ENCODE data around the gene NIM1K. TPM values are rescaled to one million over a fixed set of nuclear protein-coding genes. Genes with fewer than 3 reads are reported as not detected.

The NIM1K gene
- total RNA-seq, 1 experiment from 2014 or later, result 0.59 TPM

DNA sequence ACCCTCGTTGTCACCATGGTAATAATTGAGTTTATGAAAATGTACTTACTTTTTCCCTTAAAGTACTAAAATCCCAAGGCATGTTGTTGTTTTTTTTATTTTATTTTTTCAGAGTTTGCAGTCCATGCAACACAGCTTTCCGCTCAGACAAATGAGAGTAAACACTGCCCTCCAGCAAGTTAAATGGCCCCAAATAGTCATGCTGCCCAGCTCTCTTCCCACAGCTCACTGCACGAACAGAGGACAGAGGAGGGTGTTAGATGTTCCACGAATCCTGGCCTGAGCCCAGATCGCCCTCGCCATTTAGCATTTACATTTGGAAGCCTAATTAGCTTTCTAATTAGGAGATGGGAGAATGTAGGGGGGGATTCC lies 1.9 kb downstream of the NIM1K start:
- intact Hi-C loops (cut with micrococcal nuclease; ENCODE audit: unreplicated experiment), result no loop called here
- Histone ChIP-seq H3K9me3 (ENCODE audit: control insufficient read depth, insufficient read depth, low read depth, low read length) (no peaks in the 10 kb centered on the region), H3K27ac (ENCODE audit: low read length) (no peak overlapping the region), H3K27me3 (ENCODE audit: control insufficient read depth, insufficient read depth, low read length) (peaks cover 7% of the 10 kb centered on the region; the same call in 1 of the 2 replicates), H3K4me1 (ENCODE audit: control insufficient read depth, insufficient read depth, low read length) (peaks cover 14% of the 10 kb centered on the region), H3K4me3 (ENCODE audit: low read depth in 2 of 2, low read length in 2 of 2) (peak overlapping the region in 1 of 2 experiments; percentile 61; a peak in 2 of 4 replicates), H3K36me3 (ENCODE audit: control insufficient read depth, insufficient read depth, low read length) (no peaks in the 10 kb centered on the region)
- POLR2A ChIA-PET, result interaction anchor here (0.6 kb wide), 1 partner anchor 195 kb away, joined by 7 read pairs; no protein-coding TSS in a partner anchor
- in situ Hi-C loops (cut with HindIII; ENCODE audit: low pct_unique_long_range_greater_than_20kb, low sequenced_read_pairs), result no loop called here
- ATAC-seq, result no peak
- CTCF ChIA-PET, result interaction anchor here (0.5 kb wide), 1 partner anchor 29 kb away, joined by 7 read pairs; no protein-coding TSS in a partner anchor
- no TSS peak for BruUV-seq (replicated peaks)
- DNase-seq (ENCODE audit: low read depth, low spot score), result no peak
- TF ChIP-seq, protein P1, sequence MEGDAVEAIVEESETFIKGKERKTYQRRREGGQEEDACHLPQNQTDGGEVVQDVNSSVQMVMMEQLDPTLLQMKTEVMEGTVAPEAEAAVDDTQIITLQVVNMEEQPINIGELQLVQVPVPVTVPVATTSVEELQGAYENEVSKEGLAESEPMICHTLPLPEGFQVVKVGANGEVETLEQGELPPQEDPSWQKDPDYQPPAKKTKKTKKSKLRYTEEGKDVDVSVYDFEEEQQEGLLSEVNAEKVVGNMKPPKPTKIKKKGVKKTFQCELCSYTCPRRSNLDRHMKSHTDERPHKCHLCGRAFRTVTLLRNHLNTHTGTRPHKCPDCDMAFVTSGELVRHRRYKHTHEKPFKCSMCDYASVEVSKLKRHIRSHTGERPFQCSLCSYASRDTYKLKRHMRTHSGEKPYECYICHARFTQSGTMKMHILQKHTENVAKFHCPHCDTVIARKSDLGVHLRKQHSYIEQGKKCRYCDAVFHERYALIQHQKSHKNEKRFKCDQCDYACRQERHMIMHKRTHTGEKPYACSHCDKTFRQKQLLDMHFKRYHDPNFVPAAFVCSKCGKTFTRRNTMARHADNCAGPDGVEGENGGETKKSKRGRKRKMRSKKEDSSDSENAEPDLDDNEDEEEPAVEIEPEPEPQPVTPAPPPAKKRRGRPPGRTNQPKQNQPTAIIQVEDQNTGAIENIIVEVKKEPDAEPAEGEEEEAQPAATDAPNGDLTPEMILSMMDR (IDR thresholded peaks at IDR 0.05), result no peak
- TF ChIP-seq SIN3A (IDR thresholded peaks at IDR 0.05; ENCODE audit: borderline replicate concordance, insufficient read depth, low read depth, low read length) (no peak), POLR2AphosphoS5 (IDR thresholded peaks at IDR 0.05; ENCODE audit: low read depth, low read length) (no peak), TCF7L2 (IDR thresholded peaks at IDR 0.05; ENCODE audit: low read depth, low read length) (no peak)
- TF ChIP-seq, protein P2, sequence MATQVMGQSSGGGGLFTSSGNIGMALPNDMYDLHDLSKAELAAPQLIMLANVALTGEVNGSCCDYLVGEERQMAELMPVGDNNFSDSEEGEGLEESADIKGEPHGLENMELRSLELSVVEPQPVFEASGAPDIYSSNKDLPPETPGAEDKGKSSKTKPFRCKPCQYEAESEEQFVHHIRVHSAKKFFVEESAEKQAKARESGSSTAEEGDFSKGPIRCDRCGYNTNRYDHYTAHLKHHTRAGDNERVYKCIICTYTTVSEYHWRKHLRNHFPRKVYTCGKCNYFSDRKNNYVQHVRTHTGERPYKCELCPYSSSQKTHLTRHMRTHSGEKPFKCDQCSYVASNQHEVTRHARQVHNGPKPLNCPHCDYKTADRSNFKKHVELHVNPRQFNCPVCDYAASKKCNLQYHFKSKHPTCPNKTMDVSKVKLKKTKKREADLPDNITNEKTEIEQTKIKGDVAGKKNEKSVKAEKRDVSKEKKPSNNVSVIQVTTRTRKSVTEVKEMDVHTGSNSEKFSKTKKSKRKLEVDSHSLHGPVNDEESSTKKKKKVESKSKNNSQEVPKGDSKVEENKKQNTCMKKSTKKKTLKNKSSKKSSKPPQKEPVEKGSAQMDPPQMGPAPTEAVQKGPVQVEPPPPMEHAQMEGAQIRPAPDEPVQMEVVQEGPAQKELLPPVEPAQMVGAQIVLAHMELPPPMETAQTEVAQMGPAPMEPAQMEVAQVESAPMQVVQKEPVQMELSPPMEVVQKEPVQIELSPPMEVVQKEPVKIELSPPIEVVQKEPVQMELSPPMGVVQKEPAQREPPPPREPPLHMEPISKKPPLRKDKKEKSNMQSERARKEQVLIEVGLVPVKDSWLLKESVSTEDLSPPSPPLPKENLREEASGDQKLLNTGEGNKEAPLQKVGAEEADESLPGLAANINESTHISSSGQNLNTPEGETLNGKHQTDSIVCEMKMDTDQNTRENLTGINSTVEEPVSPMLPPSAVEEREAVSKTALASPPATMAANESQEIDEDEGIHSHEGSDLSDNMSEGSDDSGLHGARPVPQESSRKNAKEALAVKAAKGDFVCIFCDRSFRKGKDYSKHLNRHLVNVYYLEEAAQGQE (IDR thresholded peaks at IDR 0.05; ENCODE audit: insufficient read depth in 1 of 2, low read depth in 2 of 2, low read length in 1 of 2), result no peak

DNA sequence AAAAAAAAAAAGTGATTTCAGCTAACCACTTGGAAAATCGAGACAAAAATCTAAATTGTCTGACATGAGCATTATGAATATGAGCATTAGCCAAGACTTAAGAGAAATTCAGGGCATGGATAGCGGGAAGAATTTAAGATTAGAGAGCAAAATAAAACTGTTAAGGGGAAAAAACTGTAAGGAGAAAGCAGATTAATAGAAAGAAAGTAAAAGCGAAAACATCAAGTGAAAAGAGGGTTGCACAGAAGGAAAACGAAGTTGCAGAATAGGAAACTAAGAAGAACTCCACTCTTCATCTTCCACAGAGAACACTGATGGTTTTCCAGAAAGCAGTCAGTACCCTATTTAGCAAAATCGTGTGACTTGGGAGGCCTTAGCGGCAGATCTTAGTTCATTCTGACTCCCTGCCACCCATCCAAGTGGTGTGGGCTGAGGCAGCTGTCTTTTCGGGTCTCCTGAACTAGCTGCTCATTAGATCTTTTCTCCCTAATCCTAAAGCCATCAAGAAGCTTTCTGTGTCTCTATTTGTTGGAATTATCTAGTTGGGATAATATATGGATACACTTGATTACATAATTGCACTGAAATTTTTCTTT lies 3.7 kb downstream of the NIM1K start:
- ChIA-PET POLR2A (interaction anchor here (0.6 kb wide), 1 partner anchor 170 kb away, joined by 10 read pairs; no protein-coding TSS in a partner anchor), CTCF (interaction anchor here (0.8 kb wide), 1 partner anchor 17 kb away, joined by 4 read pairs; no protein-coding TSS in a partner anchor)
- Histone ChIP-seq H3K36me3 (ENCODE audit: control insufficient read depth, insufficient read depth, low read length) (no peaks in the 10 kb centered on the region), H3K4me3 (ENCODE audit: low read depth in 2 of 2, low read length in 2 of 2) (no peak overlapping the region), H3K4me1 (ENCODE audit: control insufficient read depth, insufficient read depth, low read length) (peaks cover 14% of the 10 kb centered on the region), H3K9me3 (ENCODE audit: control insufficient read depth, insufficient read depth, low read depth, low read length) (no peaks in the 10 kb centered on the region), H3K27ac (ENCODE audit: low read length) (no peak overlapping the region), H3K27me3 (ENCODE audit: control insufficient read depth, insufficient read depth, low read length) (peaks cover 7% of the 10 kb centered on the region; the same call in 1 of the 2 replicates)
- intact Hi-C loops (cut with micrococcal nuclease; ENCODE audit: unreplicated experiment), result no loop called here
- BruUV-seq (replicated peaks), result no TSS peak
- in situ Hi-C loops (cut with HindIII; ENCODE audit: low pct_unique_long_range_greater_than_20kb, low sequenced_read_pairs), result no loop called here
- ATAC-seq (no peak), DNase-seq (ENCODE audit: low read depth, low spot score) (no peak)
- TF ChIP-seq SIN3A (IDR thresholded peaks at IDR 0.05; ENCODE audit: borderline replicate concordance, insufficient read depth, low read depth, low read length) (no peak), POLR2AphosphoS5 (IDR thresholded peaks at IDR 0.05; ENCODE audit: low read depth, low read length) (no peak), TCF7L2 (IDR thresholded peaks at IDR 0.05; ENCODE audit: low read depth, low read length) (no peak)
- TF ChIP-seq, protein P2 (IDR thresholded peaks at IDR 0.05; ENCODE audit: insufficient read depth in 1 of 2, low read depth in 2 of 2, low read length in 1 of 2), result no peak
- TF ChIP-seq, protein P1 (IDR thresholded peaks at IDR 0.05), result no peak

Data from Panc1 (cell line).